Measurements from ENCODE around the gene SORCS3.

- TF ChIP-seq PAX5 (IDR thresholded peaks at IDR 0.05; ENCODE audit: borderline replicate concordance, low read depth, low read length) (no peak), ZNF622 (IDR thresholded peaks at IDR 0.05) (no peak), DPF2 (IDR thresholded peaks at IDR 0.05) (no peak), ZBTB33 (IDR thresholded peaks at IDR 0.05) (no peak), EZH2 (IDR thresholded peaks at IDR 0.05; ENCODE audit: borderline replicate concordance, control insufficient read depth, low read depth, low read length) (no peak), FOS (IDR thresholded peaks at IDR 0.05; ENCODE audit: borderline replicate concordance, extremely low read depth, insufficient read length) (no peak), CTCF (IDR thresholded peaks at IDR 0.05 in 2 of 3, conservative IDR thresholded peaks at IDR 0.05 in 1 of 3; ENCODE audit: control insufficient read depth in 2 of 3, extremely low read depth in 1 of 3, insufficient read depth in 1 of 3, low read depth in 3 of 3, low read length in 3 of 3) (no peak), FOXM1 (IDR thresholded peaks at IDR 0.05; ENCODE audit: low read depth, low read length) (no peak), USF2 (IDR thresholded peaks at IDR 0.05; ENCODE audit: borderline replicate concordance, low read depth, low read length) (no peak)
- TF ChIP-seq, protein P1, sequence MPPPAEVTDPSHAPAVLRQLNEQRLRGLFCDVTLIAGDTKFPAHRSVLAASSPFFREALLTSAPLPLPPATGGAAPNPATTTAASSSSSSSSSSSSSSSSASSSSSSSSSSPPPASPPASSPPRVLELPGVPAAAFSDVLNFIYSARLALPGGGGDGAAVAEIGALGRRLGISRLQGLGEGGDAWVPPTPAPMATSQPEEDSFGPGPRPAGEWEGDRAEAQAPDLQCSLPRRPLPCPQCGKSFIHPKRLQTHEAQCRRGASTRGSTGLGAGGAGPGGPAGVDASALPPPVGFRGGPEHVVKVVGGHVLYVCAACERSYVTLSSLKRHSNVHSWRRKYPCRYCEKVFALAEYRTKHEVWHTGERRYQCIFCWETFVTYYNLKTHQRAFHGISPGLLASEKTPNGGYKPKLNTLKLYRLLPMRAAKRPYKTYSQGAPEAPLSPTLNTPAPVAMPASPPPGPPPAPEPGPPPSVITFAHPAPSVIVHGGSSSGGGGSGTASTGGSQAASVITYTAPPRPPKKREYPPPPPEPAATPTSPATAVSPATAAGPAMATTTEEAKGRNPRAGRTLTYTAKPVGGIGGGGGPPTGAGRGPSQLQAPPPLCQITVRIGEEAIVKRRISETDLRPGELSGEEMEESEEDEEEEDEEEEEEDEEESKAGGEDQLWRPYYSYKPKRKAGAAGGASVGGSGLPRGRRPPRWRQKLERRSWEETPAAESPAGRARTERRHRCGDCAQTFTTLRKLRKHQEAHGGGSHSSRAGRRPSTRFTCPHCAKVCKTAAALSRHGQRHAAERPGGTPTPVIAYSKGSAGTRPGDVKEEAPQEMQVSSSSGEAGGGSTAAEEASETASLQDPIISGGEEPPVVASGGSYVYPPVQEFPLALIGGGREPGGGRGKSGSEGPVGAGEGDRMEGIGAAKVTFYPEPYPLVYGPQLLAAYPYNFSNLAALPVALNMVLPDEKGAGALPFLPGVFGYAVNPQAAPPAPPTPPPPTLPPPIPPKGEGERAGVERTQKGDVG (CRISPR knock-in tag; IDR thresholded peaks at IDR 0.05), result no peak
Measured at GRCh38 chr10:105288613-105289012, 647.5 kb downstream of the SORCS3 start.

Measured in GM12878 (cell line).